Mesendoderm (in vitro differentiated cells): Measurements from ENCODE around the gene DEUP1.

Source experiments
- DNase-seq: peaks from one replicate; pipeline ENCODE4 v3.0.0; 2013
- H2AK5ac ChIP-seq: 2 replicates; pipeline ENCODE4 v1.6.1; 2013; ENCODE audit warnings: low read length, inconsistent platforms
- H2BK120ac ChIP-seq: 2 replicates; pipeline ENCODE4 v1.6.1; 2013; ENCODE audit warnings: low read depth, mild to moderate bottlenecking, low read length, moderate library complexity, mixed read lengths
- H2BK15ac ChIP-seq: replicated peaks from 2 replicates; pipeline ENCODE4 v1.6.1; 2013; ENCODE audit warnings: low read depth, mild to moderate bottlenecking, moderate library complexity
- H2BK5ac ChIP-seq: 2 replicates; pipeline ENCODE4 v1.6.1; 2013; ENCODE audit warnings: low read length, inconsistent platforms
- H3K18ac ChIP-seq: 2 replicates; pipeline ENCODE4 v1.6.1; 2013; ENCODE audit warnings: mild to moderate bottlenecking, low read length, mixed read lengths
- H3K23ac ChIP-seq: one replicate; pipeline ENCODE4 v1.6.1; 2013; ENCODE audit warnings: low read length
- H3K27ac ChIP-seq: 2 replicates; pipeline ENCODE4 v1.5.1; 2013; ENCODE audit warnings: low read depth, mild to moderate bottlenecking, inconsistent platforms, low read length, moderate library complexity
- H3K27me3 ChIP-seq: 2 replicates; pipeline ENCODE4 v1.6.1; 2013; ENCODE audit warnings: low read length, control low read depth, mild to moderate bottlenecking, inconsistent platforms; ENCODE audit not compliant: insufficient read depth, poor library complexity
- H3K36me3 ChIP-seq: 2 replicates; pipeline ENCODE4 v1.6.1; 2013; ENCODE audit warnings: low read length, inconsistent platforms; ENCODE audit not compliant: control insufficient read depth, insufficient read depth
- H3K4ac ChIP-seq: one replicate; pipeline ENCODE4 v1.6.1; 2013; ENCODE audit warnings: low read depth, mild to moderate bottlenecking, low read length, moderate library complexity
- H3K4me1 ChIP-seq: 2 replicates; pipeline ENCODE4 v1.6.1; 2013; ENCODE audit warnings: low read depth, low read length, inconsistent platforms; ENCODE audit not compliant: control insufficient read depth
- H3K4me2 ChIP-seq: 2 replicates; pipeline ENCODE4 v1.6.1; 2013; ENCODE audit warnings: low read length
- H3K4me3 ChIP-seq: 2 replicates; pipeline ENCODE4 v1.5.1; 2013; ENCODE audit warnings: mild to moderate bottlenecking, low read length
- H3K56ac ChIP-seq: one replicate; pipeline ENCODE4 v1.6.1; 2013; ENCODE audit warnings: low read length
- H3K79me1 ChIP-seq: 2 replicates; pipeline ENCODE4 v1.6.1; 2013; ENCODE audit warnings: low read length, inconsistent platforms
- H3K79me2 ChIP-seq: 2 replicates; pipeline ENCODE4 v1.6.1; 2013; ENCODE audit warnings: mild to moderate bottlenecking, low read length; ENCODE audit not compliant: control insufficient read depth, insufficient read depth
- H3K9ac ChIP-seq: 2 replicates; pipeline ENCODE4 v1.6.1; 2013; ENCODE audit warnings: low read length, inconsistent platforms
- H4K5ac ChIP-seq: one replicate; pipeline ENCODE4 v1.6.1; 2013; ENCODE audit warnings: low read length
- H4K8ac ChIP-seq: one replicate; pipeline ENCODE4 v1.6.1; 2013; ENCODE audit warnings: low read depth, mild to moderate bottlenecking, control low read depth, low read length, moderate library complexity
- WGBS: extraction: QIAGEN DNeasy Blood & Tissue Kit; methylation state at CpG from one replicate; pipeline ENCODE4 v1.1.7; 2013; ENCODE audit warnings: low lambda C conversion rate, missing lambda C conversion rate; ENCODE audit not compliant: insufficient coverage; ENCODE audit errors: extremely low coverage; 5-methylcytosine and 5-hydroxymethylcytosine counted together

The DEUP1 gene

DNA sequence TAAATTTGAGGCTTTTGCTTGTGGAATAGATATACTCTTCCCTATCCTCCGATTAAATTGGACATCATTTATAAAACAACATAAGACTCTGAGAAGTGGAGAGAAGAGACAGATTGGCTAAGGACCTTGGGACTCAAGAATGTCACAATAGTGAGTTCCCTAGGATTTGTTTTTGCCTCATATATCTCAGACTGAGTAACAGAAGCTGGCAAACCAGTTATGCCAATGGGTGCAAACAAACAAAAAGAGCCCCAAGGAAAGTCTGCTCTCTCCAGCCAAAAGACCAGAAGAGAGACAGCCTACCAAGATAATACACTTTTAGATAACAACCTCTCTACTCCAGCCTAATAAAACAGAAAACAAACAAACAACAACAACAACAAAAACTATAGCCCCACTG is 28.9 kb downstream of the DEUP1 start:
- no CpG with 5 or more reads among the region's 1 CpG for WGBS
- H4K5ac ChIP-seq = no peak overlapping the region
- no peak overlapping the region for H3K23ac ChIP-seq
- no peaks in the 10 kb centered on the region for H3K79me2 ChIP-seq
- H3K56ac ChIP-seq = no peak overlapping the region
- H2BK5ac ChIP-seq = no peak overlapping the region
- no peak overlapping the region for H2AK5ac ChIP-seq
- H2BK15ac ChIP-seq = no peak overlapping the region
- no peak overlapping the region for H3K4me3 ChIP-seq
- H3K4me2 ChIP-seq = no peak overlapping the region
- DNase-seq = no peak
- H2BK120ac ChIP-seq = no peak overlapping the region
- H3K36me3 ChIP-seq = no peaks in the 10 kb centered on the region
- H3K4ac ChIP-seq = no peak overlapping the region
- no peaks in the 10 kb centered on the region for H3K79me1 ChIP-seq
- no peak overlapping the region for H3K9ac ChIP-seq
- no peak overlapping the region for H3K18ac ChIP-seq
- no peak overlapping the region for H3K27ac ChIP-seq
- no peaks in the 10 kb centered on the region for H3K4me1 ChIP-seq
- no peak overlapping the region for H4K8ac ChIP-seq
- H3K27me3 ChIP-seq = no peaks in the 10 kb centered on the region

DNA sequence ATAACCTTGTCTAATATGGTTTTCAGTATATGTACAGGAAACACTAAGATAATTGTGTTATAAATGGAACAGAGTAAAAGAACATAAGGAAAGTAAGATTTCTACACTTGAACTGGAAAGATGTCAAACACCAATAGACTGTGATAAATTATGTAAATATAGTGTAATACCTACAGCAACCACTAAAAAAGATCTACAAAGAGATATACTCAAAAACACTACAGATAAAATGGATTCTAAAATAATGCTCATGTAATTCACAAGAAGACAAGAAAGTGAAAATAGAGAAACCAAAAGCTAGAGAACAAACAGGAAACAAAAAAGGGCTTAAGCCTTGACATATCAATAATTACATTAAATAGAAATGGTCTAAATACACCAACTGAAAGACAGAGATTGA is 30.9 kb downstream of the DEUP1 start:
- no peak overlapping the region for H3K27ac ChIP-seq
- no peak overlapping the region for H2BK120ac ChIP-seq
- H3K4ac ChIP-seq = no peak overlapping the region
- no peak overlapping the region for H3K4me3 ChIP-seq
- no peak overlapping the region for H3K4me2 ChIP-seq
- H4K5ac ChIP-seq = no peak overlapping the region
- H3K4me1 ChIP-seq = no peaks in the 10 kb centered on the region
- H2BK15ac ChIP-seq = no peak overlapping the region
- H3K79me1 ChIP-seq = no peaks in the 10 kb centered on the region
- no peak overlapping the region for H3K18ac ChIP-seq
- no peaks in the 10 kb centered on the region for H3K79me2 ChIP-seq
- no peak for DNase-seq
- no peak overlapping the region for H3K9ac ChIP-seq
- H3K56ac ChIP-seq = no peak overlapping the region
- H3K23ac ChIP-seq = no peak overlapping the region
- no peak overlapping the region for H2BK5ac ChIP-seq
- H2AK5ac ChIP-seq = no peak overlapping the region
- no peak overlapping the region for H4K8ac ChIP-seq
- H3K27me3 ChIP-seq = no peaks in the 10 kb centered on the region
- no peaks in the 10 kb centered on the region for H3K36me3 ChIP-seq

GRCh38 chr11:93368022-93368421 is 37.5 kb downstream of the DEUP1 start:
- no peak for DNase-seq

DNA sequence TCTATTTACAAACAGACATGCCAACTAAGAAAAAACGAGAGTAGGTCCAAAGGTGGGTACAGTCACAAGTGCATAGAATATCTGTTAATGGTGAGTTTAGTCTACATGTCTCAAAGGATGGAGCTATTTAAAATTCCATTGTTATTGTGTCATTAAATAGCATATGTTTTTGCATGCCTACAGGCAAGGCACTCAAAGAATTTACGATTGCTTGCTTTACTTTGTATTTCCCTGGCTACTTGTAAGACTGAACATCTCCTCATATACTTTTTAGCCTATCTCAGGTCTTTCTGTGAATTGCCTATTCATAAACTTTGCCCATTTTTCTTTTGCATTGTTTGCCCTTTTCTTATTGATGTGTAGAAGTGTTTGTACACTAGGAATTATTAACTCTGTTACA is 39.7 kb downstream of the DEUP1 start:
- Histone ChIP-seq H2BK120ac (no peak overlapping the region), H3K4me3 (no peak overlapping the region), H3K36me3 (no peaks in the 10 kb centered on the region), H2BK5ac (no peak overlapping the region), H2AK5ac (no peak overlapping the region), H3K27me3 (no peaks in the 10 kb centered on the region), H3K56ac (no peak overlapping the region), H3K23ac (no peak overlapping the region), H3K4me1 (no peaks in the 10 kb centered on the region), H2BK15ac (no peak overlapping the region), H3K18ac (no peak overlapping the region), H3K4me2 (no peak overlapping the region), H3K79me1 (no peaks in the 10 kb centered on the region), H4K5ac (no peak overlapping the region), H3K4ac (no peak overlapping the region), H3K9ac (no peak overlapping the region), H3K27ac (no peak overlapping the region), H3K79me2 (no peaks in the 10 kb centered on the region), H4K8ac (no peak overlapping the region)
- no CpG with 5 or more reads among the region's 2 CpGs for WGBS
- DNase-seq = no peak

More at GRCh38 chr11:93368022-93368421, 37.5 kb downstream of the DEUP1 start:
- Histone ChIP-seq H3K79me2 (no peaks in the 10 kb centered on the region), H2AK5ac (no peak overlapping the region), H2BK120ac (no peak overlapping the region), H4K5ac (no peak overlapping the region), H3K56ac (no peak overlapping the region), H3K36me3 (no peaks in the 10 kb centered on the region), H3K4me1 (no peaks in the 10 kb centered on the region), H3K4ac (no peak overlapping the region), H3K4me2 (no peak overlapping the region), H3K4me3 (no peak overlapping the region), H3K27me3 (no peaks in the 10 kb centered on the region), H3K9ac (no peak overlapping the region), H2BK15ac (no peak overlapping the region), H2BK5ac (no peak overlapping the region), H4K8ac (no peak overlapping the region), H3K23ac (no peak overlapping the region), H3K79me1 (no peaks in the 10 kb centered on the region), H3K18ac (no peak overlapping the region), H3K27ac (no peak overlapping the region)
- no CpG with 5 or more reads among the region's 2 CpGs for WGBS

- no peak overlapping the region for H3K23ac ChIP-seq
- H3K4me1 ChIP-seq = no peaks in the 10 kb centered on the region
- H4K5ac ChIP-seq = no peak overlapping the region
- H3K27ac ChIP-seq = no peak overlapping the region
- no peak for DNase-seq
- H2BK120ac ChIP-seq = no peak overlapping the region
- H3K79me2 ChIP-seq = no peaks in the 10 kb centered on the region
- H3K27me3 ChIP-seq = no peaks in the 10 kb centered on the region
- no peak overlapping the region for H3K4ac ChIP-seq
- no peak overlapping the region for H2BK15ac ChIP-seq
- H3K4me2 ChIP-seq = no peak overlapping the region
- H4K8ac ChIP-seq = no peak overlapping the region
- no peak overlapping the region for H3K18ac ChIP-seq
- H2AK5ac ChIP-seq = no peak overlapping the region
- H3K36me3 ChIP-seq = no peaks in the 10 kb centered on the region
- H3K9ac ChIP-seq = no peak overlapping the region
- H3K4me3 ChIP-seq = no peak overlapping the region
- H2BK5ac ChIP-seq = no peak overlapping the region
- no peaks in the 10 kb centered on the region for H3K79me1 ChIP-seq
- no peak overlapping the region for H3K56ac ChIP-seq
These were observed 59.2 kb downstream of the DEUP1 start for GRCh38 chr11:93389737-93390136.

DNA sequence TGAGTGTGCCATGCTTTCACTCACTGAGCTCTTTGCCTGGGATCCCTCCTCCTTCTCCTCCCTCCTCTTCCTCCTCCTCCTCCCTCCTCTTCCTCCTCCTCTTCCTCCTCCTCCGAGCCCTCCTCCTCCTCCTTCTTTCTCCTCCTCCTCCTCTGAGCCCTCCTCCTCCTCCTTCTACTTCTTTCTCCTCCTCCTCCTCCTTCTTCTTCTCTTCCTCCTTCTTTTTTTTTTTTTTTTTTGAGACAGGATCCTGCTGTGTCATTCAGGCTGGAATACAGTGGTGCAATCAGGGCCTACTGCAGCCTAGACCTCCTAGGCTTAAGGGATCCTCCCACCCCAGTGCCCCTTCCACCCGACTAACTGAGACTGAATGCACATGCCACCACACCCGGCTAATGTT is 62.3 kb downstream of the DEUP1 start:
- H3K27ac ChIP-seq = no peak overlapping the region
- no CpG with 5 or more reads among the region's 3 CpGs for WGBS
- no peak overlapping the region for H4K5ac ChIP-seq

More for the DNA sequence above, 62.3 kb downstream of the DEUP1 start:
- Histone ChIP-seq H3K18ac (no peak overlapping the region), H3K56ac (no peak overlapping the region), H3K23ac (no peak overlapping the region), H3K79me1 (no peaks in the 10 kb centered on the region), H2BK120ac (no peak overlapping the region), H3K79me2 (no peaks in the 10 kb centered on the region), H3K4ac (no peak overlapping the region), H4K8ac (no peak overlapping the region), H2BK5ac (no peak overlapping the region), H3K9ac (no peak overlapping the region), H3K27me3 (no peaks in the 10 kb centered on the region), H3K4me3 (no peak overlapping the region), H3K4me2 (no peak overlapping the region), H3K4me1 (no peaks in the 10 kb centered on the region), H2AK5ac (no peak overlapping the region), H2BK15ac (no peak overlapping the region), H3K36me3 (no peaks in the 10 kb centered on the region)
- DNase-seq = no peak
